GM12874 (cell line): Measurements from ENCODE around the gene CCT7.

Source experiments
- TF ChIP-seq, protein P1 (sequence below): IDR thresholded peaks from 2 replicates; pipeline ENCODE4 v1.5.1; 2011; ENCODE audit warnings: low read depth, mild to moderate bottlenecking, control low read depth, low read length, moderate library complexity; ENCODE audit not compliant: insufficient read depth

Gene CCT7

DNA sequence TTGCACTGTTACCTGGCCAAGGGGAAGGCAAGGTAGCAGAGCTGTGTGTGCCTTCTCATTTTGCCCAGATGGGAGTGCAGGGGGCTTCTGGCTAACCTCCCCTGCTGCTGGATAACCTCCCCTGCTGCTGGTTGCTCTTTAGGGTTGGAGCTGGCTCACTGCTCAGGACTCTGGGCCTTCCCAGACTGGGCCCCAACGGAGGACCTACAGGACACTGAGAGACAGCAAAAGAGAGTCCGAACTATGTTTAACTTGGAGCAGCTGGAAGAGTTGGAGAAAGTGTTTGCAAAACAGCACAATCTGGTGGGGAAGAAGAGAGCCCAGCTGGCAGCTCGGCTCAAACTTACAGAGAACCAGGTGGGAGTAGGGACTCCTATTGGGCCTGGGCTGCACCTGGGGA, 25.9 kb upstream of the CCT7 start:
- TF ChIP-seq, protein P1, sequence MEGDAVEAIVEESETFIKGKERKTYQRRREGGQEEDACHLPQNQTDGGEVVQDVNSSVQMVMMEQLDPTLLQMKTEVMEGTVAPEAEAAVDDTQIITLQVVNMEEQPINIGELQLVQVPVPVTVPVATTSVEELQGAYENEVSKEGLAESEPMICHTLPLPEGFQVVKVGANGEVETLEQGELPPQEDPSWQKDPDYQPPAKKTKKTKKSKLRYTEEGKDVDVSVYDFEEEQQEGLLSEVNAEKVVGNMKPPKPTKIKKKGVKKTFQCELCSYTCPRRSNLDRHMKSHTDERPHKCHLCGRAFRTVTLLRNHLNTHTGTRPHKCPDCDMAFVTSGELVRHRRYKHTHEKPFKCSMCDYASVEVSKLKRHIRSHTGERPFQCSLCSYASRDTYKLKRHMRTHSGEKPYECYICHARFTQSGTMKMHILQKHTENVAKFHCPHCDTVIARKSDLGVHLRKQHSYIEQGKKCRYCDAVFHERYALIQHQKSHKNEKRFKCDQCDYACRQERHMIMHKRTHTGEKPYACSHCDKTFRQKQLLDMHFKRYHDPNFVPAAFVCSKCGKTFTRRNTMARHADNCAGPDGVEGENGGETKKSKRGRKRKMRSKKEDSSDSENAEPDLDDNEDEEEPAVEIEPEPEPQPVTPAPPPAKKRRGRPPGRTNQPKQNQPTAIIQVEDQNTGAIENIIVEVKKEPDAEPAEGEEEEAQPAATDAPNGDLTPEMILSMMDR, result no peak

DNA sequence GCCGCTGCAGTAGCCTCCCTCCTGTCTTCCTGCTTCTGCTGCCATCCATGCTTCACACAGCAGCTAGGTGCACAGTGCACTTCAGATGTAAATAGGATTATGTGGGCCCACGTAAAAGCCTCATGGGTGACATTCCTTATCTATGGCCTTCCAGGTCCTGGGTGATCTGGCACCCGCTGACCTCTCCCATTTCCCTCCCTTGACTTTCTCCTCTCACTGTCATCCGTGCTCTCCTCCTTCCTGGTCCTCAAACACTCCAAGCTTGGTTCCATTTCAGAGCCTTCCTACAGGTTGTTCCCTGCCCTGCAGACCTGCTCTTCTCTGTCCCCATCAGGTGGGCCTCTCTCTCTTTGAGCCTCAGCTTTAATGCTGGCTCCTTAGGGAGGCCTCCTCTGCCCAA, 24.1 kb upstream of the CCT7 start:
- TF ChIP-seq, protein P1, result no peak

DNA sequence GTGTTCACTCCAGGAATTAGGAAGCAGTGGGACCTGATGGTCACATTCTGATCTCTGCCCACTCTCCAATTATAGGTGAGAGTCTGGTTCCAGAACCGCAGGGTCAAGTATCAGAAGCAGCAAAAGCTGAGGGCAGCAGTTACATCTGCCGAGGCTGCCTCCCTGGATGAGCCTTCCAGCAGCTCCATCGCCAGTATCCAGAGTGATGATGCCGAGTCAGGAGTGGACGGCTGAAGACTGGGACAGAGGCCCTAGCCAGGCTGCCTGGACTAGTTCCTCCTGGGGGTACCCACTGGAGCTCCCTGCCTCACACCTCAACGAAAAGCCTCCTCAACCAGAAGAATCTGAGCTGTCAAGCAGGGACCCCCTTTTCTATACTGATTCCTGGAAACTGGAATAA, 23.4 kb upstream of the CCT7 start:
- TF ChIP-seq, protein P1, result no peak

DNA sequence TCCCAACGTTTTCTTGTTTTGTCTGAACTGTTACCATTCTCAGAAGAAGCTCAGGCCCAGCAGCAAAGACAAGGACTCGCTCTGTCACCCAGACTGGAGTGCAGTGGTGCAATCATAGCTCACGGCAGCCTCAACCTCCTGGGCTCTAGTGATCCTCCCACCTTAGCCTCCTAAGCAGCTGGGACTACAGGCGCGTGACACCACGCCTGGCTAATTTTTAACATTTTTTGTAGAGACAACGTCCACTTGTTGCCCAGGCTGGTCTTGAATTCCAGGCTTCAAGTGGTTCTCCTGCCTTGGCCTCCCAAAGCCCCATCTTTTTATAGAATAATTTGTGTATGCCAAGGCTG, 22.0 kb upstream of the CCT7 start:
- TF ChIP-seq, protein P1, result no peak

DNA sequence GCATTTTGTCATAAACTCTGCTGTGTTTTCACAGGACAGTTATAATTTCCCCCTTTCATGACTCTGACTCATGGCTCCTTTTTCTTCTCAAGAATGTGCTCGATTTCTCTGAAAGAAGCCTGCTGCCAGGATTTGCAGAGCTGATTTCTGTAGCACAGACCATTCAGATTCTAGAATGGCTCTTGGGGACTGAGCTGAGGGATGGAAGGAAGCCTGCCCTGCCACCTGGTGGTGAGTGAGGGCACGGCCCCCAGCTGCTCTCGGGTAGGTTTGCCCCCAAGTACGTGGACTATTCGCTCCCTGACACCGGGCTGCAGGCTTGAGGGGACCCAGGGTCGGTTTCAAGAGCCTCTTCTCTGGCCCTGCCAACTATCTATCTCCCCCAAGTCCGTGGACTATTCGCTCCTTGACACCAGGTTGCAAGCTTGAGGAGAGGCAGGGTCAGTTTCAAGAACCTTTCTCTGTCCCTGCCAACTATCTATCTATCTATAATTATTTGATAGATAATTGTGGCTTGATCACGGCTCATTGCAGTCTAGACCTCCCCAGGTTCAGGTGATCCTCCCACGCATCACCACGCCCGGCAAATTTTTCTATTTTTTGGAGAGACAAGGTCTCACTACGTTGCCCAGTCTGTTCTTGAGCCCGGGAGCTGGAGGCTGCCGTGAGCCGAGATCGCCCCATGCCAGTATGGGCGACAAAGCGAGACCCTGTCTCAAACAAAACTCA, 21.5 kb upstream of the CCT7 start:
- TF ChIP-seq, protein P1, result peak; percentile 98

DNA sequence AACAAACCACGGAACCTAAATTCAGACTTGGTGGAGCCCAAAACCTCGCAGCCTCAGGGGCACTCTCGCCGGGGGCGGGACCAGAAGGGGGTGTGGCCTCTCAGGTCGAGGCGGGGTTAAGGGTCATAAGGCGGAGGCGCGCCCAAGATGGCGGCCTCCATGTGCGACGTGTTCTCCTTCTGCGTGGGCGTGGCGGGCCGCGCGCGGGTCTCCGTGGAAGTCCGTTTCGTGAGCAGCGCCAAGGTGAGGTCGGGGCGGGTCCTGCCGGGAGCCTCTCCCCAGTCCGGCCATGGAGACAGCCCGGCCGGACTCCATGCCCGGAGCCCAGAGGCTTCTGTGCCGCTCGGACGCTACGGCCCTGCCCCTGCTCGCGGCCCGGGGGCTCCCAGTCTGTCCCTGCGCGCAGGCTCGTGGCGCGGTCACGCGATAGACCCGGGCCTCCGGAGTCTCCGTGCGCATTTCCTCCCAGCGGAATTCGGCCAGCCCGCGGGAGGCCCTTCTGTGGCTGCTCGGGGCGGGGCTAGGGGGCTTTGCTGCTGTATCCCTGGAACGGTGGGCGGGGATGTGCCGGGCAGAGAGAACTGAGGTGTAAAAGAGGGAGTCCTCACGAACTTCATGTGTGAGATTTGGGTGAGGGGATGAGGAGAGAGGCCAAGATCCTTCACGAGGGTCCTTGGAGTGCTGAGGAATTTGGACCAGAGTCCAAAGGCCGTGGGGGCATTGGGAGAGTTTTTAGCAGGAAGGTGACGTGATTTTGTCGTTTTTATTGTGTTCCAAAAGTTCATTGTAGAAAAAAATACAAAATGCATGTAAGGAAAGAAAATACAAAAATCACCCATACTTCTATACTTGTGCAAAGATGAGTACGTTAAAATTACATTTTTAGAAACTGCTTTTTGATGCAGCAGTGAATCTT, 19.7 kb upstream of the CCT7 start, which contains the start of gene SMYD5:
Gene SMYD5 (plus strand): TSS at position 126 of the 916 bp plus-strand sequence. CDS start 22 bp downstream, at position 148.
- TF ChIP-seq, protein P1, result no peak

DNA sequence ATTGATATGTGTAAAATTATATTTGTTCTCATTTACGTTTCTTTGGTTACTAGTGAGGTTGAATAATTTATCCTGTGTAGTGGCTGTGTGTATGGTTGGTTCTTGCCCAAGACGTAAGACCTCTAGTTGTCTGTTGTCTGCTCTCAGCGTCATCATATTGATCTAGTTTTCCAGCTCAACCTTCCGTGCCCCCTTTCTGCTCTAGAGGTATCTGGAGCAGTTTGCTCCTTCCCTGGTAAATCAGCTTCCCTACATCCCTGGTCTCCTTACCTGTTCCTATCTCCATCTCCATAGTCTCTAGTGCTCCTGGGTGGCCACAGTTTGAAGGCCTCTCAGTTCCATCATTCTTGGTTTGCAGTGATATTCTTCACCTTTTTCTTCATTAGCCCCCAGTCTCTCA, 18.9 kb upstream of the CCT7 start:
- TF ChIP-seq, protein P1, result no peak
